Activated T-cell treated with anti-CD3 and anti-CD28 coated beads, Interleukin-2, amount 50 U/mL, for 72 hours (primary cell): ENCODE measurements around the gene ZNF17. TPM values are rescaled to one million over a fixed set of nuclear protein-coding genes. Genes with fewer than 3 reads are reported as not detected.
A peak's percentile ranks its signal among the peaks of the same experiment; 100 is the strongest.

Experiments used
- ATAC-seq, 2 donors: fragments of 150-1000 bp; cut with Tn5 transposase; replicated peaks in 1 of 2; 2 replicates each; pipeline ENCODE4 v1.10.0; 2021; ENCODE audit warnings: moderate library complexity in 2 of 2, mild to moderate bottlenecking in 1 of 2
- DNase-seq, 2 donors: peaks; one replicate each; pipeline ENCODE4 v3.0.0; 2021 to 2022; ENCODE audit warnings: mixed read lengths in 1 of 2
- H3K27ac Mint-ChIP-seq: one replicate; pipeline ENCODE4 v1.8.0; 2022; ENCODE audit warnings: mild to moderate bottlenecking, moderate library complexity, mixed read lengths
- H3K27me3 Mint-ChIP-seq: one replicate; pipeline ENCODE4 v1.8.0; 2022; ENCODE audit warnings: low read depth, mixed read lengths
- H3K36me3 Mint-ChIP-seq, 2 donors: one replicate each; pipeline ENCODE4 v1.8.0; 2022; ENCODE audit warnings: mixed read lengths in 2 of 2, mild to moderate bottlenecking in 1 of 2; ENCODE audit not compliant: insufficient read depth in 2 of 2
- H3K4me1 Mint-ChIP-seq: one replicate; pipeline ENCODE4 v1.8.0; 2022; ENCODE audit warnings: low read depth, mixed read lengths
- H3K4me3 Mint-ChIP-seq, 2 donors: one replicate each; pipeline ENCODE4 v1.8.0; 2022; ENCODE audit warnings: mild to moderate bottlenecking in 2 of 2, mixed read lengths in 2 of 2, moderate library complexity in 2 of 2
- H3K9me3 Mint-ChIP-seq, 2 donors: one replicate each; pipeline ENCODE4 v1.8.0; 2022; ENCODE audit warnings: mixed read lengths in 2 of 2
- total RNA-seq, 2 donors: library from RNA; stranded (reverse); gene quantifications; one replicate each; pipeline ENCODE4 v1.2.3, GENCODE V29; 2022

ZNF17 gene
- total RNA-seq, 2 donors from 2014 or later: 11.0 to 12.0 TPM

DNA sequence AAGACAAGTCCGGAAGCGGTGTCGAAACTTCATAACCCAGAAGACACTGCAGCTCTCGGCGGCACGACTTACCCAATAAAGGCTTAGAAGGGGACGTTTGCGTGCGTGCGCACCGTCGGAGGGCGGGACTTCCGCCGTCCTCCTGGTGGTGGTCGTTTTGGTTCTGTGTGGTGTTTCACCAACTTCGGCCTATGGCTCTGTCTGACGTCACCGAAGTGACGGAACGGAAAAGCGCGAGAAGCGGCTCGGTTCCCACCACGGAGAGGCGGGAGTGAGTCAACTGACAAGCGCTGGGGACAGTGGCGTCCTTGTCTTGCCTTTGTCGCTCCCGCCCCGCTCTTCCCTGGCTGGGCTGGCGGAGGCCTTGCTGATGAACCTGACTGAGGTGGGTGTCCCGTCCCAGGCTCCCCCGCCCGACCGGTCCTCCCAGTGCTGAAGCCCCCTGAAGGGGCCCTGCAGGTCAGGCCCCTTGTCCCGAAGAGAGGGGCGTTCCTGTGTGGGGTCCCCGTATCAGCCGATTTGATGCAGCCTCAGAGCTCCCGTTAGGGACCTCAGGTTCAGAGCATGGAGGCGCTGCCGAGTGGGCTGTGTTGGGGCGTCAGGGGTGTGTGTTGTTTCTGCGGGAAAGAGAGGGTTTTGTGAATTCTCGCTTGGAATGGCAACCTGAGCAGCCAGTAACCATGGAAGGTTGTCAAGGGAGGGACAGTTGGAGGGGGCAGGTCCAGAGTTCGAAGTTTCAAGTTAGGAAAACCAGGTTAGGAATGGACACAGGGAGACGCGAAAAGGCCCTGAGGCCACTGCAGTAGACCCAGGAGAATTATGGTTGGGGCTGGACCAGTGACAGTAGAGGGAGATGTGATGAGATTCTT is 21.0 kb upstream of the ZNF17 start, which contains the start of gene ZNF548:
TSS of gene ZNF548 (plus strand) at position 125 of the 869 bp plus-strand sequence. CDS start at position 371, 246 bp downstream.
- no peaks in the 10 kb centered on the region for H3K27me3 Mint-ChIP-seq
- peaks cover 11 to 12% of the 10 kb centered on the region in 2 donors for H3K9me3 Mint-ChIP-seq
- peak within 1 kb of the TSS; percentile 86 for H3K27ac Mint-ChIP-seq
- H3K36me3 Mint-ChIP-seq: peaks cover 24 to 55% of the 10 kb centered on the region in 2 donors
- ATAC-seq: peak; percentile 96 to 97
- peak; percentile 97 for DNase-seq
- peaks cover 29% of the 10 kb centered on the region for H3K4me1 Mint-ChIP-seq
- peak within 1 kb of the TSS; percentile 96 for H3K4me3 Mint-ChIP-seq

DNA sequence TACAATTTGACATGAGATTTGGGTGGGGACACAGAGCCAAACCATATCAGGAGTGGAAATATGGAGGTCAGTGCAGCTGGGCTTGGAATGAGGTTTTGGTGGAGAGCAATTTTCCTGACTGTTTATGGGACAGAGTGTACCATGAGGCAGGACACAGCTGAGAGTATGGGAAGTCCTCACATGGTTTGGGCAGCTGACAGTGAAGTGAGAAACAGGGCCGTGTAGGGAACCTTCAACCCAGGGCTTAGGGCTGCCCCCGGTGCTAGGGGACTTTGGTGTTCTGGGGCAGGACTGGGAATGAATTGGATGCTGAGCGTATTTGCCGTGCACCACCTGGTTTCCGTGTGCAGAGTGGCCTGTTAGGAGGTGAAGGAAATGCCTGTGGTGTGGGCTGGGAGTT is 15.3 kb upstream of the ZNF17 start:
- ATAC-seq: no peak
- Mint-ChIP-seq H3K4me1 (peaks cover 17% of the 10 kb centered on the region), H3K9me3 (peaks cover 30 to 32% of the 10 kb centered on the region in 2 donors), H3K27ac (no peak overlapping the region), H3K4me3 (no peak overlapping the region), H3K27me3 (no peaks in the 10 kb centered on the region), H3K36me3 (peaks cover 59 to 83% of the 10 kb centered on the region in 2 donors)
- DNase-seq: no peak

DNA sequence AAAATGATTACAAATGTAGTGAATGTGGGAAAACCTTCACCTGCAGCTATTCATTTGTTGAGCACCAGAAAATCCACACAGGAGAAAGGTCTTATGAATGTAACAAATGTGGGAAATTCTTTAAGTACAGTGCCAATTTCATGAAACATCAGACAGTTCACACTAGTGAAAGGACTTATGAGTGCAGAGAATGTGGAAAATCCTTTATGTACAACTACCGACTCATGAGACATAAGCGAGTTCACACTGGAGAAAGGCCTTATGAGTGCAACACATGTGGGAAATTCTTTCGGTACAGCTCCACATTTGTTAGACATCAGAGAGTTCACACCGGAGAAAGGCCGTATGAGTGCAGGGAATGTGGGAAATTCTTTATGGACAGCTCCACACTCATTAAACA is 12.1 kb upstream of the ZNF17 start:
- DNase-seq: no peak
- H3K4me3 Mint-ChIP-seq: no peak overlapping the region
- ATAC-seq: no peak
- H3K27ac Mint-ChIP-seq: no peak overlapping the region
- H3K4me1 Mint-ChIP-seq: peaks cover 9% of the 10 kb centered on the region
- H3K9me3 Mint-ChIP-seq: peaks cover 31 to 35% of the 10 kb centered on the region in 2 donors
- no peaks in the 10 kb centered on the region for H3K27me3 Mint-ChIP-seq
- peaks cover 54 to 71% of the 10 kb centered on the region in 2 donors for H3K36me3 Mint-ChIP-seq

DNA sequence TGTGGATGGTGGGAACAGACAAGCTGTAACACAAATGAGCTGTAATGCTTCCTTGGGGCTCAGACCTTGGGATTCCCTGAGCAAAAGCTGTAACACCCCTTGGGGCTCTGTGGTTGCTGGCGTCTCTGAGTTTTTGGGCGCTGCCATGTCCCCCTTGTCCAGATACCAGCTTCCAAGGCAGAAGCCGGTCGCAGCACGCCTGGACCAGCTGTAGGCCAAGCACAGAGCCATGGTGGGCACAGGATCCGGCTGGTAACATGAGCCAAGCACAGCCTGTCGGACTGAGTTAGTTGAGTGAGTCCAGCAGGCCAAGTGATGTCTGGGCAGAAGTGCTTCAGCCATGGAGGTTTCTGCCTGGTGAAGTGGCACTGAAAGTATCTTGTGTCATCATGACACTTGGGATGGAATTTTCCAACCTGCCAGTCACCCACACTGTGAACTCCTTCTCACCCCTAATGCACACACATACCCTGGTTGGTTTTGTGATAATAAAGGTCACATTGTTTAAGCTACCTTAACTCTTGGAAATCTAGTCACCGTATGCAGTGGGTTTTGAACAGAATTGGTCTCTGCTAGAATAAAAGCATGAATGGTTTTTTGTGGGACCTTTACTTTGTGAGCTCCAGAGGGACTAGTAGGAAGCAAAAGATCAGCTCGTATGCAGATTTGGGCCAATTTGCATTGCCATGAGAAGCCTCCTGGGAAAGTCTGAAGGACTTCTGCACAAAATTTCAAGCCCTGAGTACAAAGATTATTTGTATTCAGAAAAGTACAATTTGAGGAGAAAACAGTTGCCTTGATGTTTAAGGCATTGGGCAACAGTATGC is 7.0 kb upstream of the ZNF17 start:
- Mint-ChIP-seq H3K4me1 (no peaks in the 10 kb centered on the region), H3K4me3 (no peak overlapping the region), H3K36me3 (peaks cover 9 to 22% of the 10 kb centered on the region in 2 donors), H3K27me3 (no peaks in the 10 kb centered on the region), H3K9me3 (peaks cover 0 to 9% of the 10 kb centered on the region in 2 donors), H3K27ac (no peak overlapping the region)
- DNase-seq: no peak
- no peak for ATAC-seq

DNA sequence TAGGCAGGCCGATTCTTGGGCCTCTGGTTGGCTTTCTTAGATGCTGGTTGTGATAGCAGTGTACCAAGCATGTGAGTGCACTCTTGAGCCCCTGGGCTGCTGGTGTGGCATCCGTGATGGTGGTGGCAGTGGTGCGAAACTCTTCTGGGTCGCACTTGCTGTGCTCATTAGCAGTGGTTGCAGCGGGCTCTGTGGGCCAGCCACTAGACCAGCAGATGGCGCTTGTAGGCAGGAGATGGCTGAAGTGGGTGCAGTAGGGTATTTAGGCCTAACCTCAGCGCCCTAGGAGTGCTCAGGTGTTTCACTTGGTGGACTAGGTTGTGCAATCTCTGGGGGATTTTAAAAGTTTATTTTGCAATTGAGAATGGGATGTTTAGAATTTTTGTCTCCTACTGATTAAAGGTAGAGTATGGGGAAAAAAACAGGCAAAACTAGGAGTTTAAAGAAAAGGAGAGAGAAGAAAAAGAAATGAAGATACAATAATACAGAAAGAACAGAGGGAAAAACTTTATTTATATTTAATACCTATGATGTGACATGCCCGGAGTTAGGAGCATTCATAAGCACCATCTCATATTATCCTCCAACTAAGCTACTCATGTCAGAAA is 4.3 kb upstream of the ZNF17 start:
- peaks cover 2 to 6% of the 10 kb centered on the region in 2 donors for H3K36me3 Mint-ChIP-seq
- ATAC-seq (peak; percentile 53 to 54), DNase-seq (peak; percentile 76 to 81)
- peaks cover 0 to 8% of the 10 kb centered on the region in 2 donors for H3K9me3 Mint-ChIP-seq
- no peaks in the 10 kb centered on the region for H3K27me3 Mint-ChIP-seq
- H3K4me1 Mint-ChIP-seq: peaks cover 11% of the 10 kb centered on the region
- H3K27ac Mint-ChIP-seq: peak overlapping the region; percentile 76
- no peak overlapping the region for H3K4me3 Mint-ChIP-seq

DNA sequence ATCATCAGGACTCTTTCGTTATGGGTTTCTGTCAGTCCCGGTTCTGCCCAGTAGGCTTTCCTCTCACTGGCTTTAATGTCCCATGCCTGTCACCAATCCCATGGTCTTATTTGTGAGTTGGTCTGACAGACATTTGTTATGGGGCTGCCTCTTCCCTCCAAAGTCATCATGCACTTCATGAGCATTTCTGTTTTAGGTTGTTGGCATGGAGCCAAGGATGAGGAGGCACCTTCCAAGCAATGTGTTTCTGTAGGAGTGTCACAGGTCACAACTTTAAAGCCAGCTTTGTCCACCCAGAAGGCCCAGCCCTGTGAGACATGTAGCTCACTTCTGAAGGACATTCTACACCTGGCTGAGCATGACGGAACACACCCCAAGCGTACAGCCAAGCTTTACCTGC is 8.5 kb downstream of the ZNF17 start:
- H3K27ac Mint-ChIP-seq: no peak overlapping the region
- peaks cover 58 to 71% of the 10 kb centered on the region in 2 donors for H3K36me3 Mint-ChIP-seq
- peaks cover 28 to 47% of the 10 kb centered on the region in 2 donors for H3K9me3 Mint-ChIP-seq
- ATAC-seq (no peak), DNase-seq (no peak)
- no peaks in the 10 kb centered on the region for H3K27me3 Mint-ChIP-seq
- no peak overlapping the region for H3K4me3 Mint-ChIP-seq
- peaks cover 5% of the 10 kb centered on the region for H3K4me1 Mint-ChIP-seq

DNA sequence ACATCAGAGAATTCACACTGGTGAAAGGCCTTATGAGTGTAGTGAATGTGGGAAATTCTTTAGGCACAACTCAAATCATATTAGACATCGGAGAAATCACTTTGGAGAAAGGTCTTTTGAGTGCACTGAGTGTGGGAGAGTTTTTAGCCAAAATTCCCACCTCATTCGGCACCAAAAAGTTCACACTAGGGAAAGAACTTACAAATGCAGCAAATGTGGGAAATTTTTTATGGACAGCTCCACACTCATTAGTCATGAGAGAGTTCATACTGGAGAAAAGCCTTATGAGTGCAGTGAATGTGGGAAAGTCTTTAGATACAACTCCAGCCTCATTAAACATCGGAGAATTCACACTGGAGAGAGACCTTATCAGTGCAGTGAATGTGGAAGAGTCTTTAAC is 10.1 kb downstream of the ZNF17 start:
- Mint-ChIP-seq H3K36me3 (peaks cover 48 to 62% of the 10 kb centered on the region in 2 donors), H3K27ac (no peak overlapping the region), H3K4me1 (peaks cover under 1% of the 10 kb centered on the region), H3K27me3 (no peaks in the 10 kb centered on the region), H3K4me3 (no peak overlapping the region), H3K9me3 (peaks cover 20 to 41% of the 10 kb centered on the region in 2 donors)
- DNase-seq (no peak), ATAC-seq (no peak)

DNA sequence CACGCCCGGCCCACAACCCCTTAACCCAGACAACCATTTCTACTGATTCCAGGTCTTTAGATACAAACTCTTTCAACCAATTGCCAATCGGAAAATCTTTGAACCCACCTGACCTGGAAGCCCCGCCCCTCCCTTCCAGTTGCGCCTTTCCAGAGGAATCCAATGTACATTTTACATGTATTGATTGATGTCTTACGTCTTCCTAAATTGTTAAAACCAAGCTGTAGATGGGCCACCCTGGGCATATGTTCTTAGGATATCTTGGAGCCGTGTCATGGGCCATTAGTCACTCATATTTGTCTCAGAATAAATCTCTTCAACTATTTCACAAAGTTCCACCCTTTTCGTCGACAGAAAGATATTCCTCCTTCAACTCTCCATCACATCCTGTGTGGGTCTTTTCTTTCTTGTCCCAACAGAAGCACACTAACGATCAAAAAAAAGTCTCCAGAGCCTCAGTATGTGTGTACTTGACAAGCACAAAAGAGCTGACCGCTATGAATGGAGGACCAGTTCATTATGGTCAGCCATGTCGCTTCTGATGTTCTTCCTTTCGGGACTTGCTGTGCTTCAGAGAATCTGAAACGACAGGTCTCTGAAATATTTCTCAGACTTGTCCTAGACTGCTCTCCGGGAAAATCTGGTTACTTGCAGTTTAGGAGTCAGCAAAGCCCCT is 23.6 kb downstream of the ZNF17 start:
- H3K4me3 Mint-ChIP-seq: peak overlapping the region; percentile 88 to 93
- H3K4me1 Mint-ChIP-seq: peaks cover 36% of the 10 kb centered on the region
- H3K27me3 Mint-ChIP-seq: no peaks in the 10 kb centered on the region
- peak overlapping the region; percentile 66 for H3K27ac Mint-ChIP-seq
- peaks cover 10 to 17% of the 10 kb centered on the region in 2 donors for H3K9me3 Mint-ChIP-seq
- ATAC-seq (peak; percentile 14), DNase-seq (peak in 1 of 2 donors; percentile 2)
- peaks cover 34 to 36% of the 10 kb centered on the region in 2 donors for H3K36me3 Mint-ChIP-seq

DNA sequence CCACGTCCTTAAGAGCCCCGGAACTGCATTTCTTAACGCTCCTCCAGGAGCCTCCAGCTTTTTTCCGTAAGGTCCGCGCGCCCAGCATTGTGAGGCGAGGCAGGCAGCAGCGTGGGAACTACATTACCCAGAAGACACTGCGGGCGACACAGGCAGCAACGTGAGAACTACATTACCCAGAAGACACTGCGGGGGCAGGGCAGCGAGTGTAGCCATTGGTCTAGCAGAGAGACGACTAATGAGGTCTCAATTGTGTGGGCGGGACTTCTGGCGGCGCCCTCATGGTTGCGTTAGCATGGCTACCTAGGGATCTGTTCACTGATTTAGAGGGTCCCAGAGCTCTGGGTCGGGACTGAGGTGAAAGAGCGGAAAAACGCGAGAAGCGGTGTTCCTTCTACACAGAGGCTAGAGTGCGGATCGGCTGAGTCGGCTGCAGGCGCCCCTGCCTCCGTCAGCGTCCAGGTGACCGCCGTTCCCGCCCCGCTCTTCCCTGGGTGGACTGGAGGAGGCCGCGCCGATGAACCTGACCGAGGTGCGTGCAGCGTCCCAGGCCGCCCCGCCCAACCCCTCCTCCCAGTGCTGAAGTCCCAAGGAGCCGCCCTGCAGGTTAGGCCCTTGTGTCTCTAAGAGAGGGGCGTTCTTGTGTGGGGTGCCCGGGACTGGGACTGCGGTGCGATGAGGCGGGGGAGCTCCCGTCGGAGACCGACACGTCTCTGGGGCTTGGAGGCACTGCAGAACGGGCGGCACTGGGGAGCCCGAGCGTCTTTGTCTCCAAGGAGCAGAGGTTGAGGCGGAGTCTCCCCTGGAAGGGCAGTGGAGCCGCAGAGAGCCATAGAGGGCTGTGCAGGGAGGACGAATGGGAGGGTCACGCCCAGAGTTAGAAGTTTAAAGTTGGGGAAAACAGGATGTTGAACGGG is 24.4 kb downstream of the ZNF17 start, which contains the start of gene ZNF749:
TSS of gene ZNF749 (plus strand) at position 264 of the 917 bp plus-strand sequence. CDS start at position 518, 254 bp downstream.
- peaks cover 41 to 44% of the 10 kb centered on the region in 2 donors for H3K36me3 Mint-ChIP-seq
- peaks cover 44% of the 10 kb centered on the region for H3K4me1 Mint-ChIP-seq
- H3K27me3 Mint-ChIP-seq: no peaks in the 10 kb centered on the region
- peaks cover 17 to 24% of the 10 kb centered on the region in 2 donors for H3K9me3 Mint-ChIP-seq
- H3K4me3 Mint-ChIP-seq: peak within 1 kb of the TSS; percentile 88 to 93
- DNase-seq (peak; percentile 95 to 98), ATAC-seq (peak; percentile 98 to 99)
- peak within 1 kb of the TSS; percentile 70 for H3K27ac Mint-ChIP-seq

DNA sequence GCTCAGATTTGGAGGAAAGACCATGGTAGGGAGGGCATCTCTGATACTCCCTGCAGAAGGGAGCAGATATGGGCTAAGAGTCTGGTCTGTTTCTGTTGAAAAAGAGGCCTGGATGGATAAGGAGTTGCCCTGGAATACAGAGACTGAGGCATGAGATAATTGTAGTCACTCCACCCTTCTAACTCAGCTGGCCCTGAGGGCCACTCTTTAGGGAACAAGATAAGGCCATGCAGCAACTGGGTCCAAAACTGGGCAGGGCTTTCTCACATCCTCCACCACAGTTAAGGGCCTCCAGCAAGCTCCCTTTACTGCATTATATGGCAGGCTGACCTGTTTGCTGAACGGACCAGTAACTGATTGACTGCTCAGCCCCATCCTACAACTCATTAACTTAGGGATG is 25.5 kb downstream of the ZNF17 start:
- ATAC-seq (no peak), DNase-seq (no peak)
- H3K4me1 Mint-ChIP-seq: peaks cover 47% of the 10 kb centered on the region
- H3K9me3 Mint-ChIP-seq: peaks cover 20 to 28% of the 10 kb centered on the region in 2 donors
- H3K4me3 Mint-ChIP-seq: peak overlapping the region; percentile 88 to 93
- no peaks in the 10 kb centered on the region for H3K27me3 Mint-ChIP-seq
- peaks cover 46 to 52% of the 10 kb centered on the region in 2 donors for H3K36me3 Mint-ChIP-seq
- H3K27ac Mint-ChIP-seq: peak overlapping the region; percentile 70

DNA sequence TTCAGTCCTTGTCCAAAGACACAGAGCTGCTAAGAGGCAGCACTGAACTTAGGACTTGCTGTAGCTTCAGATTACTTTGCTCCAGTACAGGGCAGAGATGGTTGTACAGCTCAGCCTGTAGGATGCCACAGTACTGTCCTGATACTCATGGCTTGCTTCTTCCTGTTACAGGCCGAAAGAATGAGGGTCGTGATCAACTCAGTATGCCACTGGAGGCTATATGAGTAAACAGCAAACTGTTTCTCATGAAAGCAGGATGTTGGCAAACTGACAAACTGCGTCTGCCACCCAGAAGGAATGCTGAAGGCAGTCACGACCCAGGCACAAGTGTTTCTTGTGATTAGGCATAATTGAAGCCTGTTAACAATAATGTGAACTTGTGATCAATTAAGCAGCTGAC is 27.0 kb downstream of the ZNF17 start:
- no peak overlapping the region for H3K4me3 Mint-ChIP-seq
- peaks cover 24 to 32% of the 10 kb centered on the region in 2 donors for H3K9me3 Mint-ChIP-seq
- H3K27me3 Mint-ChIP-seq: no peaks in the 10 kb centered on the region
- DNase-seq (no peak), ATAC-seq (no peak)
- no peak overlapping the region for H3K27ac Mint-ChIP-seq
- H3K4me1 Mint-ChIP-seq: peaks cover 47% of the 10 kb centered on the region
- peaks cover 55 to 64% of the 10 kb centered on the region in 2 donors for H3K36me3 Mint-ChIP-seq
